ENCODE measurements around the gene HPCAL4. TPM values are rescaled to one million over a fixed set of nuclear protein-coding genes. Genes with fewer than 3 reads are reported as not detected.

The HPCAL4 gene
- total and polyA plus RNA-seq, 9 of the 15 experiments (the other 6 are each of a cell fraction or from before 2014, with no cell fraction given): 0.01 to 0.04 (median 0.04) TPM; not detected in 4

DNA sequence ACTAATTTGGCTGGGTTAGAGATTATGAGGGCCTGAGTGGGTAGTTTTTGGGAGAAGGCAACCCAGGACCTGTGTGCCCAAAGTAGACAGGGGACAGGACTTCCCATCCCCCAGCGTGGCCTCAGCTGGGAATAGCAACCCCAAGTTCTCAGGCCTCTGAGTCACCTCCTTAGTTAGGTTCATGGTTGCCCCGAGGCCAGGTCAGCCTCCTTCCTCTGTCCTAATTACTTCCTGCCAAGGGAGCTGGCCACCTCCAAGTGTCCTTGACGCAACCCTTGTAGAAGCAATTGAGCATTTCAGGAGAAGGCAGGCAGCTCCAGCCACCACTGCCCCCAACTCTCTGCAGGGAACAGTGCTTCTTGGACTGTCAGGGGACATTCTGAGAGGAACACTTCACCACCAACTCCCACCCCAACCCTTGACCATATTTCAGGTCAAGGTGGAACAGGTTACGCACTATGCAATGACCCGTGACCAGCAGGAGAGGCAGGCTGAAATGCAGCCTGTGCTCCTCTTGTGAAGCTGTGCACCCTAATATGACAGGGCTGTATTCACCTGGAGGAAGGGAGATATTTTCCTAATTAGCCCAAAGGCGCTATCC, 14.2 kb downstream of the HPCAL4 start (continued):
- TF ChIP-seq LCOR (CRISPR knock-in tag; IDR thresholded peaks at IDR 0.05): no peak
- no peak for TF ChIP-seq CBX3 (IDR thresholded peaks at IDR 0.05; ENCODE audit: borderline replicate concordance in 1 of 2, low read length in 2 of 2)
- TF ChIP-seq, protein P1, sequence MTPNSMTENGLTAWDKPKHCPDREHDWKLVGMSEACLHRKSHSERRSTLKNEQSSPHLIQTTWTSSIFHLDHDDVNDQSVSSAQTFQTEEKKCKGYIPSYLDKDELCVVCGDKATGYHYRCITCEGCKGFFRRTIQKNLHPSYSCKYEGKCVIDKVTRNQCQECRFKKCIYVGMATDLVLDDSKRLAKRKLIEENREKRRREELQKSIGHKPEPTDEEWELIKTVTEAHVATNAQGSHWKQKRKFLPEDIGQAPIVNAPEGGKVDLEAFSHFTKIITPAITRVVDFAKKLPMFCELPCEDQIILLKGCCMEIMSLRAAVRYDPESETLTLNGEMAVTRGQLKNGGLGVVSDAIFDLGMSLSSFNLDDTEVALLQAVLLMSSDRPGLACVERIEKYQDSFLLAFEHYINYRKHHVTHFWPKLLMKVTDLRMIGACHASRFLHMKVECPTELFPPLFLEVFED (CRISPR knock-in tag; conservative IDR thresholded peaks at IDR 0.05): no peak
- TF ChIP-seq, protein P2, sequence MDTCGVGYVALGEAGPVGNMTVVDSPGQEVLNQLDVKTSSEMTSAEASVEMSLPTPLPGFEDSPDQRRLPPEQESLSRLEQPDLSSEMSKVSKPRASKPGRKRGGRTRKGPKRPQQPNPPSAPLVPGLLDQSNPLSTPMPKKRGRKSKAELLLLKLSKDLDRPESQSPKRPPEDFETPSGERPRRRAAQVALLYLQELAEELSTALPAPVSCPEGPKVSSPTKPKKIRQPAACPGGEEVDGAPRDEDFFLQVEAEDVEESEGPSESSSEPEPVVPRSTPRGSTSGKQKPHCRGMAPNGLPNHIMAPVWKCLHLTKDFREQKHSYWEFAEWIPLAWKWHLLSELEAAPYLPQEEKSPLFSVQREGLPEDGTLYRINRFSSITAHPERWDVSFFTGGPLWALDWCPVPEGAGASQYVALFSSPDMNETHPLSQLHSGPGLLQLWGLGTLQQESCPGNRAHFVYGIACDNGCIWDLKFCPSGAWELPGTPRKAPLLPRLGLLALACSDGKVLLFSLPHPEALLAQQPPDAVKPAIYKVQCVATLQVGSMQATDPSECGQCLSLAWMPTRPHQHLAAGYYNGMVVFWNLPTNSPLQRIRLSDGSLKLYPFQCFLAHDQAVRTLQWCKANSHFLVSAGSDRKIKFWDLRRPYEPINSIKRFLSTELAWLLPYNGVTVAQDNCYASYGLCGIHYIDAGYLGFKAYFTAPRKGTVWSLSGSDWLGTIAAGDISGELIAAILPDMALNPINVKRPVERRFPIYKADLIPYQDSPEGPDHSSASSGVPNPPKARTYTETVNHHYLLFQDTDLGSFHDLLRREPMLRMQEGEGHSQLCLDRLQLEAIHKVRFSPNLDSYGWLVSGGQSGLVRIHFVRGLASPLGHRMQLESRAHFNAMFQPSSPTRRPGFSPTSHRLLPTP (IDR thresholded peaks at IDR 0.05; ENCODE audit: borderline replicate concordance, extremely low read depth, insufficient read length): no peak
- no peak for TF ChIP-seq CREM (IDR thresholded peaks at IDR 0.05; ENCODE audit: low read depth)
- TF ChIP-seq, protein P3, sequence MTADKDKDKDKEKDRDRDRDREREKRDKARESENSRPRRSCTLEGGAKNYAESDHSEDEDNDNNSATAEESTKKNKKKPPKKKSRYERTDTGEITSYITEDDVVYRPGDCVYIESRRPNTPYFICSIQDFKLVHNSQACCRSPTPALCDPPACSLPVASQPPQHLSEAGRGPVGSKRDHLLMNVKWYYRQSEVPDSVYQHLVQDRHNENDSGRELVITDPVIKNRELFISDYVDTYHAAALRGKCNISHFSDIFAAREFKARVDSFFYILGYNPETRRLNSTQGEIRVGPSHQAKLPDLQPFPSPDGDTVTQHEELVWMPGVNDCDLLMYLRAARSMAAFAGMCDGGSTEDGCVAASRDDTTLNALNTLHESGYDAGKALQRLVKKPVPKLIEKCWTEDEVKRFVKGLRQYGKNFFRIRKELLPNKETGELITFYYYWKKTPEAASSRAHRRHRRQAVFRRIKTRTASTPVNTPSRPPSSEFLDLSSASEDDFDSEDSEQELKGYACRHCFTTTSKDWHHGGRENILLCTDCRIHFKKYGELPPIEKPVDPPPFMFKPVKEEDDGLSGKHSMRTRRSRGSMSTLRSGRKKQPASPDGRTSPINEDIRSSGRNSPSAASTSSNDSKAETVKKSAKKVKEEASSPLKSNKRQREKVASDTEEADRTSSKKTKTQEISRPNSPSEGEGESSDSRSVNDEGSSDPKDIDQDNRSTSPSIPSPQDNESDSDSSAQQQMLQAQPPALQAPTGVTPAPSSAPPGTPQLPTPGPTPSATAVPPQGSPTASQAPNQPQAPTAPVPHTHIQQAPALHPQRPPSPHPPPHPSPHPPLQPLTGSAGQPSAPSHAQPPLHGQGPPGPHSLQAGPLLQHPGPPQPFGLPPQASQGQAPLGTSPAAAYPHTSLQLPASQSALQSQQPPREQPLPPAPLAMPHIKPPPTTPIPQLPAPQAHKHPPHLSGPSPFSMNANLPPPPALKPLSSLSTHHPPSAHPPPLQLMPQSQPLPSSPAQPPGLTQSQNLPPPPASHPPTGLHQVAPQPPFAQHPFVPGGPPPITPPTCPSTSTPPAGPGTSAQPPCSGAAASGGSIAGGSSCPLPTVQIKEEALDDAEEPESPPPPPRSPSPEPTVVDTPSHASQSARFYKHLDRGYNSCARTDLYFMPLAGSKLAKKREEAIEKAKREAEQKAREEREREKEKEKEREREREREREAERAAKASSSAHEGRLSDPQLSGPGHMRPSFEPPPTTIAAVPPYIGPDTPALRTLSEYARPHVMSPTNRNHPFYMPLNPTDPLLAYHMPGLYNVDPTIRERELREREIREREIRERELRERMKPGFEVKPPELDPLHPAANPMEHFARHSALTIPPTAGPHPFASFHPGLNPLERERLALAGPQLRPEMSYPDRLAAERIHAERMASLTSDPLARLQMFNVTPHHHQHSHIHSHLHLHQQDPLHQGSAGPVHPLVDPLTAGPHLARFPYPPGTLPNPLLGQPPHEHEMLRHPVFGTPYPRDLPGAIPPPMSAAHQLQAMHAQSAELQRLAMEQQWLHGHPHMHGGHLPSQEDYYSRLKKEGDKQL (CRISPR knock-in tag; IDR thresholded peaks at IDR 0.05; ENCODE audit: borderline replicate concordance): no peak
- no peak for TF ChIP-seq CBFA2T3 (IDR thresholded peaks at IDR 0.05)
- TF ChIP-seq SPI1 (IDR thresholded peaks at IDR 0.05; ENCODE audit: borderline replicate concordance, low read depth, low read length): no peak
- TF ChIP-seq ZNF24 (IDR thresholded peaks at IDR 0.05): no peak
- TF ChIP-seq PPARD (CRISPR knock-in tag; IDR thresholded peaks at IDR 0.05): no peak
- no peak for TF ChIP-seq MCM7 (IDR thresholded peaks at IDR 0.05)
- TF ChIP-seq NEUROD1 (IDR thresholded peaks at IDR 0.05; ENCODE audit: borderline replicate concordance, low read depth, low read length, partially characterized antibody): no peak
- TF ChIP-seq FOXJ2 (tag; IDR thresholded peaks at IDR 0.05): no peak
- TF ChIP-seq NFE2 (IDR thresholded peaks at IDR 0.05; ENCODE audit: low read depth): no peak
- no peak for TF ChIP-seq ZNF212 (CRISPR knock-in tag; IDR thresholded peaks at IDR 0.05)
- TF ChIP-seq RFX5 (IDR thresholded peaks at IDR 0.05; ENCODE audit: low read depth, low read length): no peak
- no peak for TF ChIP-seq RFX1 (IDR thresholded peaks at IDR 0.05)
